ENCODE data around the gene DAPK2. TPM values are rescaled to one million over a fixed set of nuclear protein-coding genes. Genes with fewer than 3 reads are reported as not detected.

Gene DAPK2
- total and polyA plus RNA-seq, 2 of the 13 experiments (the other 11 are each of a cell fraction or from before 2014, with no cell fraction given): 0.33 to 0.63 TPM

DNA sequence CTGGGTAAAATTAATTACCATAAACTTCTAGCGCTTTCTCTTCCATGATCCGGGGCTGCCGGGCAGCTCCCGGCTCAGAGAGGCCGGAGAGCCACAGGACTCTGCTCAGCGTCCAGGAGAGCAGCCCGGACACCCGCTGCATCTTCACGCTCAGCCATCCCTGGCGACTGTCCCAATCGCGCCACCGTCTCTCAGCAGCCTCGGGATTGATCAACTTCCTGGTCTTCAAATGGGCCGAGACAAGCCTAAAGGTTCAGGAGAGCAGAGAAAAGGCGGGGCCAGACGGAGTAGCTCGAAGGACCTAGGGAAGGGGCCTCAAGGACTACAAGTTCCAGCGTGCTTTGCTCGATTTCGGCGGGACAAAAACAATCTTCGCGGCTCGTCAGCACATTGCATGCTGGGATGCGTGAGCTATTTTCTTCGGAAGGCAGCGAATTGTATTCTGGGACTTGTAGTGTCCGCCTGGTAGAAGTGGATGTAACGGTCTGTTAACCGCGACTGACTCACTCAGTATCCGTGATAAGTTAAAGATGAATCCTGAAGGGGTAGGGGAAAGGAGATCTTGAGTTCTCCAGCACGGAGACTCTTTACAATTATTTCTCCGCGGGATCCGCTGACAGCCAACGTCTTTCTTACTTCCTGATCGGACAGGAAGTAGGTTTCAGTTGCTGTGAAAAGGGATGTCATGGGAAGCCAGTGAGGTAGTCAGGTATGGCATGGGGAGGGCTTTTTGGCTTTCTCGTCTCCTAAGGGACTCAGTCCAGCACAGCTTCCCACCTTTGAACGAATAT lies 47.5 kb upstream of the DAPK2 start, which contains the start of gene CIAO2A (continued):
- TF ChIP-seq ZFP41 (CRISPR knock-in tag; IDR thresholded peaks at IDR 0.05; ENCODE audit: borderline replicate concordance) (no peak), SSRP1 (CRISPR knock-in tag; IDR thresholded peaks at IDR 0.05) (no peak), KLF6 (CRISPR knock-in tag; IDR thresholded peaks at IDR 0.05) (no peak), ZNF746 (CRISPR knock-in tag; IDR thresholded peaks at IDR 0.05) (no peak), GTF2F1 (IDR thresholded peaks at IDR 0.05; ENCODE audit: low read length) (no peak), TCF12 (IDR thresholded peaks at IDR 0.05) (no peak), TCF12 (CRISPR knock-in tag; IDR thresholded peaks at IDR 0.05) (no peak), PHF20 (CRISPR knock-in tag; IDR thresholded peaks at IDR 0.05) (peak; percentile 59), CAMTA2 (CRISPR knock-in tag; IDR thresholded peaks at IDR 0.05; ENCODE audit: borderline replicate concordance) (no peak), ZNF274 (CRISPR knock-in tag; IDR thresholded peaks at IDR 0.05) (no peak), MTA1 (CRISPR knock-in tag; IDR thresholded peaks at IDR 0.05; ENCODE audit: borderline replicate concordance) (no peak), SATB2 (CRISPR knock-in tag; IDR thresholded peaks at IDR 0.05) (no peak), ZKSCAN5 (CRISPR knock-in tag; IDR thresholded peaks at IDR 0.05) (no peak)
- TF ChIP-seq, protein P1, sequence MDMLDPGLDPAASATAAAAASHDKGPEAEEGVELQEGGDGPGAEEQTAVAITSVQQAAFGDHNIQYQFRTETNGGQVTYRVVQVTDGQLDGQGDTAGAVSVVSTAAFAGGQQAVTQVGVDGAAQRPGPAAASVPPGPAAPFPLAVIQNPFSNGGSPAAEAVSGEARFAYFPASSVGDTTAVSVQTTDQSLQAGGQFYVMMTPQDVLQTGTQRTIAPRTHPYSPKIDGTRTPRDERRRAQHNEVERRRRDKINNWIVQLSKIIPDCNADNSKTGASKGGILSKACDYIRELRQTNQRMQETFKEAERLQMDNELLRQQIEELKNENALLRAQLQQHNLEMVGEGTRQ (IDR thresholded peaks at IDR 0.05; ENCODE audit: low read depth, low read length): no peak
- TF ChIP-seq, protein P1 (CRISPR knock-in tag; IDR thresholded peaks at IDR 0.05; ENCODE audit: borderline replicate concordance): peak; percentile 4; the same call in 1 of the 2 replicates
- TF ChIP-seq, protein P2, sequence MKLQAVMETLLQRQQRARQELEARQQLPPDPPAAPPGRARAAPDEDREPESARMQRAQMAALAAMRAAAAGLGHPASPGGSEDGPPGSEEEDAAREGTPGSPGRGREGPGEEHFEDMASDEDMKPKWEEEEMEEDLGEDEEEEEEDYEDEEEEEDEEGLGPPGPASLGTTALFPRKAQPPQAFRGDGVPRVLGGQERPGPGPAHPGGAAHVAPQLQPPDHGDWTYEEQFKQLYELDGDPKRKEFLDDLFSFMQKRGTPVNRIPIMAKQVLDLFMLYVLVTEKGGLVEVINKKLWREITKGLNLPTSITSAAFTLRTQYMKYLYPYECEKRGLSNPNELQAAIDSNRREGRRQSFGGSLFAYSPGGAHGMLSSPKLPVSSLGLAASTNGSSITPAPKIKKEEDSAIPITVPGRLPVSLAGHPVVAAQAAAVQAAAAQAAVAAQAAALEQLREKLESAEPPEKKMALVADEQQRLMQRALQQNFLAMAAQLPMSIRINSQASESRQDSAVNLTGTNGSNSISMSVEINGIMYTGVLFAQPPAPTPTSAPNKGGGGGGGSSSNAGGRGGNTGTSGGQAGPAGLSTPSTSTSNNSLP (IDR thresholded peaks at IDR 0.05; ENCODE audit: low read depth, low read length): 0 out of 2 replicates have a peak, but pooled peaks have one; percentile 38
- TF ChIP-seq, protein P3, sequence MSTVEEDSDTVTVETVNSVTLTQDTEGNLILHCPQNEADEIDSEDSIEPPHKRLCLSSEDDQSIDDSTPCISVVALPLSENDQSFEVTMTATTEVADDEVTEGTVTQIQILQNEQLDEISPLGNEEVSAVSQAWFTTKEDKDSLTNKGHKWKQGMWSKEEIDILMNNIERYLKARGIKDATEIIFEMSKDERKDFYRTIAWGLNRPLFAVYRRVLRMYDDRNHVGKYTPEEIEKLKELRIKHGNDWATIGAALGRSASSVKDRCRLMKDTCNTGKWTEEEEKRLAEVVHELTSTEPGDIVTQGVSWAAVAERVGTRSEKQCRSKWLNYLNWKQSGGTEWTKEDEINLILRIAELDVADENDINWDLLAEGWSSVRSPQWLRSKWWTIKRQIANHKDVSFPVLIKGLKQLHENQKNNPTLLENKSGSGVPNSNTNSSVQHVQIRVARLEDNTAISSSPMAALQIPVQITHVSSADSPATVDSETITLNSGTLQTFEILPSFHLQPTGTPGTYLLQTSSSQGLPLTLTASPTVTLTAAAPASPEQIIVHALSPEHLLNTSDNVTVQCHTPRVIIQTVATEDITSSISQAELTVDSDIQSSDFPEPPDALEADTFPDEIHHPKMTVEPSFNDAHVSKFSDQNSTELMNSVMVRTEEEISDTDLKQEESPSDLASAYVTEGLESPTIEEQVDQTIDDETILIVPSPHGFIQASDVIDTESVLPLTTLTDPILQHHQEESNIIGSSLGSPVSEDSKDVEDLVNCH (CRISPR knock-in tag; IDR thresholded peaks at IDR 0.05): no peak
- TF ChIP-seq, protein P4, sequence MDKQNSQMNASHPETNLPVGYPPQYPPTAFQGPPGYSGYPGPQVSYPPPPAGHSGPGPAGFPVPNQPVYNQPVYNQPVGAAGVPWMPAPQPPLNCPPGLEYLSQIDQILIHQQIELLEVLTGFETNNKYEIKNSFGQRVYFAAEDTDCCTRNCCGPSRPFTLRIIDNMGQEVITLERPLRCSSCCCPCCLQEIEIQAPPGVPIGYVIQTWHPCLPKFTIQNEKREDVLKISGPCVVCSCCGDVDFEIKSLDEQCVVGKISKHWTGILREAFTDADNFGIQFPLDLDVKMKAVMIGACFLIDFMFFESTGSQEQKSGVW (CRISPR knock-in tag; IDR thresholded peaks at IDR 0.05; ENCODE audit: borderline replicate concordance): no peak
- TF ChIP-seq, protein P5, sequence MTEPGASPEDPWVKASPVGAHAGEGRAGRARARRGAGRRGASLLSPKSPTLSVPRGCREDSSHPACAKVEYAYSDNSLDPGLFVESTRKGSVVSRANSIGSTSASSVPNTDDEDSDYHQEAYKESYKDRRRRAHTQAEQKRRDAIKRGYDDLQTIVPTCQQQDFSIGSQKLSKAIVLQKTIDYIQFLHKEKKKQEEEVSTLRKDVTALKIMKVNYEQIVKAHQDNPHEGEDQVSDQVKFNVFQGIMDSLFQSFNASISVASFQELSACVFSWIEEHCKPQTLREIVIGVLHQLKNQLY (CRISPR knock-in tag; IDR thresholded peaks at IDR 0.05): no peak
- TF ChIP-seq, protein P6, sequence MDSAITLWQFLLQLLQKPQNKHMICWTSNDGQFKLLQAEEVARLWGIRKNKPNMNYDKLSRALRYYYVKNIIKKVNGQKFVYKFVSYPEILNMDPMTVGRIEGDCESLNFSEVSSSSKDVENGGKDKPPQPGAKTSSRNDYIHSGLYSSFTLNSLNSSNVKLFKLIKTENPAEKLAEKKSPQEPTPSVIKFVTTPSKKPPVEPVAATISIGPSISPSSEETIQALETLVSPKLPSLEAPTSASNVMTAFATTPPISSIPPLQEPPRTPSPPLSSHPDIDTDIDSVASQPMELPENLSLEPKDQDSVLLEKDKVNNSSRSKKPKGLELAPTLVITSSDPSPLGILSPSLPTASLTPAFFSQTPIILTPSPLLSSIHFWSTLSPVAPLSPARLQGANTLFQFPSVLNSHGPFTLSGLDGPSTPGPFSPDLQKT (CRISPR knock-in tag; IDR thresholded peaks at IDR 0.05; ENCODE audit: borderline replicate concordance): no peak
- TF ChIP-seq, protein P7, sequence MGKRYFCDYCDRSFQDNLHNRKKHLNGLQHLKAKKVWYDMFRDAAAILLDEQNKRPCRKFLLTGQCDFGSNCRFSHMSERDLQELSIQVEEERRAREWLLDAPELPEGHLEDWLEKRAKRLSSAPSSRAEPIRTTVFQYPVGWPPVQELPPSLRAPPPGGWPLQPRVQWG (CRISPR knock-in tag; IDR thresholded peaks at IDR 0.05; ENCODE audit: borderline replicate concordance, low read depth): no peak

Measured in HepG2 (cell line).